ENCODE results near the gene TSPEAR. TPM values are rescaled to one million over a fixed set of nuclear protein-coding genes. Genes with fewer than 3 reads are reported as not detected.

Gene TSPEAR
- total RNA-seq, 4 donors from 2014 or later: 0.19 TPM; not detected in 3

- no peak for TF ChIP-seq CTCF (IDR thresholded peaks at IDR 0.05)
- DNase-seq (ENCODE audit: low spot score): no peak
- ATAC-seq (ENCODE audit: low FRiP score): no peak
Measured at GRCh38 chr21:44539991-44540666, 171.2 kb downstream of the TSPEAR start, which contains the start of gene KRTAP10-1. KRTAP10-1 (minus strand) TSS chr21:44540195; CDS start chr21:44540150, 45 bp downstream.

- DNase-seq (ENCODE audit: low spot score): no peak
- TF ChIP-seq CTCF (IDR thresholded peaks at IDR 0.05): no peak
- ATAC-seq (ENCODE audit: low FRiP score): no peak
Measured at GRCh38 chr21:44539046-44539445, 172.3 kb downstream of the TSPEAR start.

GRCh38 chr21:44537930-44538911, 173.2 kb downstream of the TSPEAR start:
- no peak for TF ChIP-seq CTCF (IDR thresholded peaks at IDR 0.05)
- ATAC-seq (ENCODE audit: low FRiP score) (no peak), DNase-seq (ENCODE audit: low spot score) (no peak)

- no peak for TF ChIP-seq CTCF (IDR thresholded peaks at IDR 0.05)
- ATAC-seq (ENCODE audit: low FRiP score) (no peak), DNase-seq (ENCODE audit: low spot score) (no peak)
Measured at GRCh38 chr21:44535963-44536362, 175.4 kb downstream of the TSPEAR start.

- DNase-seq (ENCODE audit: low spot score) (no peak), ATAC-seq (ENCODE audit: low FRiP score) (no peak)
- no peak for TF ChIP-seq CTCF (IDR thresholded peaks at IDR 0.05)
Measured at GRCh38 chr21:44534688-44535087, 176.7 kb downstream of the TSPEAR start.

- DNase-seq (ENCODE audit: low spot score): no peak
- no peak for TF ChIP-seq CTCF (IDR thresholded peaks at IDR 0.05)
- ATAC-seq (ENCODE audit: low FRiP score): no peak
Measured at GRCh38 chr21:44533891-44534627, 177.3 kb downstream of the TSPEAR start.
